Measurements from ENCODE around the gene SMIM30. TPM values are rescaled to one million over a fixed set of nuclear protein-coding genes. Genes with fewer than 3 reads are reported as not detected.

The SMIM30 gene
- polyA plus RNA-seq, 10 donors = 84.8 to 119 (median 108) TPM

Other genes with a start within 250 kb of the SMIM30 start
- gene GPR85, start 31.7 kb downstream of the SMIM30 start, polyA plus RNA-seq (ENCODE audit: insufficient read length in 10 of 10) = 1 to 10 TPM; 1.2 to 2.3 (median 1.7) TPM

All from muscle of back (tissue), 10 donors.